ENCODE data around the gene NACA2. TPM values are rescaled to one million over a fixed set of nuclear protein-coding genes. Genes with fewer than 3 reads are reported as not detected.

Gene NACA2
- total and polyA plus RNA-seq, 4 experiments from 2014 or later: not detected

DNA sequence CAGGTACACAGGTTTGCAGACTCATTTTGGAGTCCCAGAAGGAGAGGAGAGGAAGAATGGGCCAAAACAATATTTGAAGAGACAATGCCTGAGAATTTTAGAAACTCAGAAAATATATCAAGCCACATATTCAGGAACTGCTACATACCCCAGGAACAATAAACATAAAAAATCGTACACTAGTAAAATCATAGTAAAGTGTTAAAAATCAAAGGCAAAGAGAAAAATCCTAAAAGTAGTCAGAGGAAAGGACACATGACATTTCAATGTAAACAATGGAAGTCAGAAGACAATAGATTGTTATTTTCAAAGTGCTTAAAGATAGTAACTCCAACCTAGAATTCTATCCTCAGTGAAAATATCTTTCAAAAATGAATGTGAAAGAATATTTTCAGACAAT is 28.5 kb upstream of the NACA2 start:
- Histone ChIP-seq H3K36me3 (ENCODE audit: insufficient read depth, low read length) (no peaks in the 10 kb centered on the region), H3K27me3 (ENCODE audit: insufficient read depth, low read length) (no peaks in the 10 kb centered on the region), H3K27ac (ENCODE audit: low read depth, low read length) (no peak overlapping the region), H3K9me3 (ENCODE audit: control insufficient read depth in 1 of 2, low read length in 2 of 2) (no peaks in the 10 kb centered on the region), H3K4me3 (ENCODE audit: low read length in 2 of 2) (no peak overlapping the region), H3K4me1 (ENCODE audit: insufficient read depth, low read length) (no peaks in the 10 kb centered on the region)
- POLR2A ChIA-PET (ENCODE audit: partially characterized antibody): no interaction called here
- Mint-ChIP-seq H3K4me3 (no peak overlapping the region), H3K27ac (no peak overlapping the region), H3K9me3 (peaks cover 6 to 30% (median 13%) of the 10 kb centered on the region in 8 donors), H3K36me3 (no peaks in the 10 kb centered on the region), H3K27me3 (peaks cover 4 to 11% of the 10 kb centered on the region in 2 donors), H3K4me1 (peaks cover 0 to 4% (median 3%) of the 10 kb centered on the region in 4 donors)
- CTCF ChIA-PET (ENCODE audit: partially characterized antibody): no interaction called here
- no peak for DNase-seq
- intact Hi-C loops (cut with micrococcal nuclease): no loop called here

DNA sequence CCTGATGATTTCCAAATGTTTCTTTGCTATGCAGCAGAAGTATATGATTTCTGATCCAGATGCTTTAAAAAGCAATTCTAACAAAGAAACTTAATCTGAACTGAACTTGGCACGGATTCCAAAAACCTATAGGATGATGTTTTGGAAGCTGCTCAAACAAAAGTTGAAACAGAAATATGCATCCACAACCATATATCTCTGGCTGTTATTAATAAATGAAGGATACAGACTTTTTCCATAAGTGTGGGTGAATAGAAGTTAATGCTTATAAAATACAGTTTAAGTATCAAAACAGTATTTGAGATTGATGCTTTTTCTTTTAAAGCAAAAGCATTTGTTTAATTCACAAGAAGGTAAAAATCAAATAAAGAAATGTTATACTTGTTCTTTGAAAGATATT is 27.9 kb upstream of the NACA2 start:
- Histone ChIP-seq H3K4me1 (ENCODE audit: insufficient read depth, low read length) (no peaks in the 10 kb centered on the region), H3K27me3 (ENCODE audit: insufficient read depth, low read length) (no peaks in the 10 kb centered on the region), H3K9me3 (ENCODE audit: control insufficient read depth in 1 of 2, low read length in 2 of 2) (no peaks in the 10 kb centered on the region), H3K27ac (ENCODE audit: low read depth, low read length) (no peak overlapping the region), H3K36me3 (ENCODE audit: insufficient read depth, low read length) (no peaks in the 10 kb centered on the region), H3K4me3 (ENCODE audit: low read length in 2 of 2) (no peak overlapping the region)
- no peak for DNase-seq
- intact Hi-C loops (cut with micrococcal nuclease): no loop called here
- H3K27me3 Mint-ChIP-seq: peaks cover 4 to 9% of the 10 kb centered on the region in 2 donors
- CTCF ChIA-PET (ENCODE audit: partially characterized antibody): no interaction called here
- peaks cover 0 to 4% (median 3%) of the 10 kb centered on the region in 4 donors for H3K4me1 Mint-ChIP-seq
- no peak overlapping the region for H3K4me3 Mint-ChIP-seq
- H3K27ac Mint-ChIP-seq: no peak overlapping the region
- no peaks in the 10 kb centered on the region for H3K36me3 Mint-ChIP-seq
- H3K9me3 Mint-ChIP-seq: peaks cover 6 to 30% (median 13%) of the 10 kb centered on the region in 8 donors
- POLR2A ChIA-PET (ENCODE audit: partially characterized antibody): no interaction called here

- H3K36me3 Mint-ChIP-seq: no peaks in the 10 kb centered on the region
- Histone ChIP-seq H3K4me1 (ENCODE audit: insufficient read depth, low read length) (no peaks in the 10 kb centered on the region), H3K36me3 (ENCODE audit: insufficient read depth, low read length) (no peaks in the 10 kb centered on the region), H3K27me3 (ENCODE audit: insufficient read depth, low read length) (no peaks in the 10 kb centered on the region), H3K27ac (ENCODE audit: low read depth, low read length) (no peak overlapping the region), H3K9me3 (ENCODE audit: control insufficient read depth in 1 of 2, low read length in 2 of 2) (no peaks in the 10 kb centered on the region), H3K4me3 (ENCODE audit: low read length in 2 of 2) (no peak overlapping the region)
- ChIA-PET CTCF (ENCODE audit: partially characterized antibody) (no interaction called here), POLR2A (ENCODE audit: partially characterized antibody) (no interaction called here)
- no peak overlapping the region for H3K27ac Mint-ChIP-seq
- intact Hi-C loops (cut with micrococcal nuclease): no loop called here
- peaks cover 0 to 4% (median 3%) of the 10 kb centered on the region in 4 donors for H3K4me1 Mint-ChIP-seq
- H3K27me3 Mint-ChIP-seq: peaks cover 6 to 8% of the 10 kb centered on the region in 2 donors
- DNase-seq: no peak
- H3K9me3 Mint-ChIP-seq: peaks cover 5 to 30% (median 13%) of the 10 kb centered on the region in 8 donors
- H3K4me3 Mint-ChIP-seq: no peak overlapping the region
Measured at GRCh38 chr17:61617330-61617729, 26.3 kb upstream of the NACA2 start.

GRCh38 chr17:61616783-61617182 is 25.8 kb upstream of the NACA2 start:
- CTCF ChIA-PET (ENCODE audit: partially characterized antibody): no interaction called here
- Histone ChIP-seq H3K4me1 (ENCODE audit: insufficient read depth, low read length) (no peaks in the 10 kb centered on the region), H3K9me3 (ENCODE audit: control insufficient read depth in 1 of 2, low read length in 2 of 2) (no peaks in the 10 kb centered on the region), H3K27me3 (ENCODE audit: insufficient read depth, low read length) (no peaks in the 10 kb centered on the region), H3K27ac (ENCODE audit: low read depth, low read length) (no peak overlapping the region), H3K36me3 (ENCODE audit: insufficient read depth, low read length) (no peaks in the 10 kb centered on the region), H3K4me3 (ENCODE audit: low read length in 2 of 2) (no peak overlapping the region)
- Mint-ChIP-seq H3K27me3 (peaks cover 6 to 7% of the 10 kb centered on the region in 2 donors), H3K4me1 (peaks cover 0 to 4% (median 3%) of the 10 kb centered on the region in 4 donors), H3K27ac (no peak overlapping the region), H3K36me3 (no peaks in the 10 kb centered on the region), H3K4me3 (no peak overlapping the region), H3K9me3 (peaks cover 3 to 30% (median 13%) of the 10 kb centered on the region in 8 donors)
- intact Hi-C loops (cut with micrococcal nuclease): no loop called here
- POLR2A ChIA-PET (ENCODE audit: partially characterized antibody): no interaction called here
- no peak for DNase-seq

- CTCF ChIA-PET (ENCODE audit: partially characterized antibody): no interaction called here
Measured at GRCh38 chr17:61614219-61614618, 23.2 kb upstream of the NACA2 start.

DNA sequence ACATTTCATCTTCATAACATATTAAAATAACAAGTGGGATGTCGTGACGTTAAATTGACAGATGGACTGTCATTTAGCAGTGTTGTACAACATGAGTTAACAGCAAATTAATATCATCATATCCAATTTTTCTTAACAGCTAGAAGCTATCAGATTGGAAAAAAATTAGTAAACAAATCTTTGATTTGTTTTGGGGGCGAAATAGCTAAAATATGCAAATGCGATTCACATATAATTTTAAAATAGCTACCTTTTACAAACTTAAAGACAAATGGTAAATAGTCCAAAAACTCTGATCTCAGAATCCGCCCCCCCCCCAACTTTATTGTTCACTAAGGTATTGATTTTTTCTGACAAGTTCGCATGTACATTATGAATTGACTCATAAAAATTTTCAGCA is 20.3 kb upstream of the NACA2 start:
- H3K36me3 Mint-ChIP-seq: no peaks in the 10 kb centered on the region
- H3K27ac ChIP-seq (ENCODE audit: low read depth, low read length): no peak overlapping the region
- H3K36me3 ChIP-seq (ENCODE audit: insufficient read depth, low read length): no peaks in the 10 kb centered on the region
- no peak for DNase-seq
- ChIA-PET POLR2A (ENCODE audit: partially characterized antibody) (no interaction called here), CTCF (ENCODE audit: partially characterized antibody) (no interaction called here)
- no peaks in the 10 kb centered on the region for H3K9me3 Mint-ChIP-seq
- intact Hi-C loops (cut with micrococcal nuclease): no loop called here
- H3K4me3 Mint-ChIP-seq: no peak overlapping the region
- no peaks in the 10 kb centered on the region for H3K27me3 ChIP-seq (ENCODE audit: insufficient read depth, low read length)
- no peak overlapping the region for H3K27ac Mint-ChIP-seq
- H3K4me1 ChIP-seq (ENCODE audit: insufficient read depth, low read length): no peaks in the 10 kb centered on the region
- peaks cover 0 to 4% (median 3%) of the 10 kb centered on the region in 4 donors for H3K4me1 Mint-ChIP-seq
- peaks cover 8 to 12% of the 10 kb centered on the region in 2 donors for H3K27me3 Mint-ChIP-seq
- no peak overlapping the region for H3K4me3 ChIP-seq (ENCODE audit: low read length in 2 of 2)
- no peaks in the 10 kb centered on the region for H3K9me3 ChIP-seq (ENCODE audit: control insufficient read depth in 1 of 2, low read length in 2 of 2)

More at GRCh38 chr17:61614219-61614618, 23.2 kb upstream of the NACA2 start:
- no peak overlapping the region for H3K4me3 Mint-ChIP-seq
- no peaks in the 10 kb centered on the region for H3K36me3 Mint-ChIP-seq
- peaks cover under 1 to 11% (median 5%) of the 10 kb centered on the region in 8 donors for H3K9me3 Mint-ChIP-seq
- Histone ChIP-seq H3K27ac (ENCODE audit: low read depth, low read length) (no peak overlapping the region), H3K36me3 (ENCODE audit: insufficient read depth, low read length) (no peaks in the 10 kb centered on the region), H3K9me3 (ENCODE audit: control insufficient read depth in 1 of 2, low read length in 2 of 2) (no peaks in the 10 kb centered on the region), H3K4me1 (ENCODE audit: insufficient read depth, low read length) (no peaks in the 10 kb centered on the region), H3K27me3 (ENCODE audit: insufficient read depth, low read length) (no peaks in the 10 kb centered on the region), H3K4me3 (ENCODE audit: low read length in 2 of 2) (no peak overlapping the region)
- H3K27ac Mint-ChIP-seq: no peak overlapping the region
- DNase-seq: no peak
- peaks cover 8 to 9% of the 10 kb centered on the region in 2 donors for H3K27me3 Mint-ChIP-seq
- H3K4me1 Mint-ChIP-seq: peaks cover 0 to 4% (median 3%) of the 10 kb centered on the region in 4 donors
- POLR2A ChIA-PET (ENCODE audit: partially characterized antibody): no interaction called here
- intact Hi-C loops (cut with micrococcal nuclease): no loop called here

GRCh38 chr17:61605692-61606091 is 14.7 kb upstream of the NACA2 start:
- peaks cover 14% of the 10 kb centered on the region in 2 donors for H3K27me3 Mint-ChIP-seq
- ChIA-PET CTCF (ENCODE audit: partially characterized antibody) (no interaction called here), POLR2A (ENCODE audit: partially characterized antibody) (no interaction called here)
- H3K4me3 ChIP-seq (ENCODE audit: low read length in 2 of 2): no peak overlapping the region
- no peaks in the 10 kb centered on the region for H3K4me1 Mint-ChIP-seq
- no peaks in the 10 kb centered on the region for H3K4me1 ChIP-seq (ENCODE audit: insufficient read depth, low read length)
- H3K4me3 Mint-ChIP-seq: no peak overlapping the region
- H3K9me3 ChIP-seq (ENCODE audit: control insufficient read depth in 1 of 2, low read length in 2 of 2): no peaks in the 10 kb centered on the region
- H3K36me3 Mint-ChIP-seq: no peaks in the 10 kb centered on the region
- H3K27ac ChIP-seq (ENCODE audit: low read depth, low read length): no peak overlapping the region
- no peaks in the 10 kb centered on the region for H3K9me3 Mint-ChIP-seq
- no peak overlapping the region for H3K27ac Mint-ChIP-seq
- no peaks in the 10 kb centered on the region for H3K36me3 ChIP-seq (ENCODE audit: insufficient read depth, low read length)
- DNase-seq: no peak
- intact Hi-C loops (cut with micrococcal nuclease): no loop called here
- no peaks in the 10 kb centered on the region for H3K27me3 ChIP-seq (ENCODE audit: insufficient read depth, low read length)

DNA sequence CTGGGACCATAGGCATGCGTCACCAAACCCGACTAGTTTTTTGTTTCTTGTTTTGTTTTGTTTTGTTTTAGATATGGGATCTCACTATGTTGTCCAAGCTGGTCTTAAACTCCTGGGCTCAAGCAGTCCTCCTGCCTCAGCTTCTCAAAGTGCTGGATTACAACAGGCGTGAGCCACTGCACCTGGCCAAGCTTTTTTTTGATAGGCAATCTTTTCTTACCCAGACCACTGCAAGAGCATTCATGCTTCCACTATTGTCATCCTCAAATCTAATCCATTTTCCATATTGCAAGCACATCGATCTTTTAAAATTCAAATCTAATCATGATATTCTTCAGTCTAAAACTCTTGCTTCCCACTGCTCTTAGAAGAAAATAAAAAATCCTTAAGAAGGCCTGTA is 10.3 kb upstream of the NACA2 start:
- Mint-ChIP-seq H3K9me3 (no peaks in the 10 kb centered on the region), H3K4me1 (no peaks in the 10 kb centered on the region), H3K27ac (no peak overlapping the region), H3K27me3 (peaks cover 9 to 13% of the 10 kb centered on the region in 2 donors), H3K36me3 (no peaks in the 10 kb centered on the region), H3K4me3 (no peak overlapping the region)
- ChIA-PET POLR2A (ENCODE audit: partially characterized antibody) (no interaction called here), CTCF (ENCODE audit: partially characterized antibody) (no interaction called here)
- no peaks in the 10 kb centered on the region for H3K4me1 ChIP-seq (ENCODE audit: insufficient read depth, low read length)
- no peak overlapping the region for H3K27ac ChIP-seq (ENCODE audit: low read depth, low read length)
- DNase-seq: no peak
- intact Hi-C loops (cut with micrococcal nuclease): no loop called here
- H3K27me3 ChIP-seq (ENCODE audit: insufficient read depth, low read length): no peaks in the 10 kb centered on the region
- no peaks in the 10 kb centered on the region for H3K36me3 ChIP-seq (ENCODE audit: insufficient read depth, low read length)
- H3K4me3 ChIP-seq (ENCODE audit: low read length in 2 of 2): no peak overlapping the region
- H3K9me3 ChIP-seq (ENCODE audit: control insufficient read depth in 1 of 2, low read length in 2 of 2): no peaks in the 10 kb centered on the region

Data from CD4-positive, alpha-beta memory T cell (primary cell).